Measurements from ENCODE around the gene GFY.

The GFY gene, protein sequence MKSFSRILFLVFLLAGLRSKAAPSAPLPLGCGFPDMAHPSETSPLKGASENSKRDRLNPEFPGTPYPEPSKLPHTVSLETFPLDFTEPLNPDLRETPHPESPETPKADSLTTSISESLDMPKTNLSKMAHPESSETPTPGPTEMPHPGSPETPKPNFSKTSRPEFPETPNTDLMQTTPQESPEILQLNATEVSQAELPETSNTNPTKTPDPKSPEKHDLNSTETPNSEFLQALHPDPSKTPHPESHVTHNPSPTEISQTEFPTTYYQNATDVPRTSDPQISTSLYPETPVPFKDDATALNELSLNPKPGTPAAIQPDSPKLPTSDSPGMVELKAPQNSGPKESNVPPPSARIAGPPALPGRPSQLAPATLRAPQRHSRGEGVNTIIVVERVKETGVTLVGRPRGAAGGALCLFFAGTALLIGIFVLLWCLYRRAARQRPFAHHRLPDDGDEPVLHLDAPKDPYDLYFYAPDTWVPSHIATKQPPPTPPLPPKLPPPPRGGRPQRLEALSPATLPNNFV

DNA sequence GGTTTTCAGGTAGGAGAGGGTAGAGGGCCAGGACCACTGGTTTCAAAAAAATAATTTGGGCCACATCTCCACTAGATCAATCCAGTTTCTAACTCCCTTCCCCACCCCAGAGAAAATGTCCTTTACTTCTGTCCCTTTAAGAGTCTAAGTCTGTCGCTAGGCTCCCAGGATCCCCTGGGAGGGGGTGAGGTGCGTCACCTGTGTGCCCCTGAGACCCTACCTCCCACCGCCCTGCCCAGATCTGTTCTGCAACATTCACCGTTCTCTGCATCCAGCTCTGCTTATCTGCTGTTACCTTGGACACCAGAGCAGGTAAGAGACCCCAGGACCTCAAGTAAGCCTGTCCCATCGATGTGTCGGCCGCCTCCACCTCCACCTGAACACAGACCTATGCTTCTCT is at the start of gene GFY:
GFY (plus strand) TSS at position 211 of the 400 bp plus-strand sequence. CDS start 1,043 bp downstream, outside the sequence.
- H3K27ac ChIP-seq (ENCODE audit: low read depth, low read length): no peak within 1 kb of the TSS
- no peaks in the 10 kb centered on the region for H3K27me3 ChIP-seq (ENCODE audit: low read length)
- H3K9me2 ChIP-seq (replicated peaks; ENCODE audit: insufficient read depth, low read length): no peaks in the 10 kb centered on the region
- H3K9ac ChIP-seq (ENCODE audit: low read length): no peak within 1 kb of the TSS
- H3F3A ChIP-seq (ENCODE audit: insufficient read depth): no peaks in the 10 kb centered on the region
- H3K4me3 ChIP-seq (ENCODE audit: insufficient read depth, low read length, poor library complexity, severe bottlenecking): no peak within 1 kb of the TSS
- no peaks in the 10 kb centered on the region for H4K20me1 ChIP-seq (ENCODE audit: low read depth, low read length)
- H3K9me3 ChIP-seq (ENCODE audit: insufficient read depth, low read length): no peaks in the 10 kb centered on the region
- TF ChIP-seq, protein P1, sequence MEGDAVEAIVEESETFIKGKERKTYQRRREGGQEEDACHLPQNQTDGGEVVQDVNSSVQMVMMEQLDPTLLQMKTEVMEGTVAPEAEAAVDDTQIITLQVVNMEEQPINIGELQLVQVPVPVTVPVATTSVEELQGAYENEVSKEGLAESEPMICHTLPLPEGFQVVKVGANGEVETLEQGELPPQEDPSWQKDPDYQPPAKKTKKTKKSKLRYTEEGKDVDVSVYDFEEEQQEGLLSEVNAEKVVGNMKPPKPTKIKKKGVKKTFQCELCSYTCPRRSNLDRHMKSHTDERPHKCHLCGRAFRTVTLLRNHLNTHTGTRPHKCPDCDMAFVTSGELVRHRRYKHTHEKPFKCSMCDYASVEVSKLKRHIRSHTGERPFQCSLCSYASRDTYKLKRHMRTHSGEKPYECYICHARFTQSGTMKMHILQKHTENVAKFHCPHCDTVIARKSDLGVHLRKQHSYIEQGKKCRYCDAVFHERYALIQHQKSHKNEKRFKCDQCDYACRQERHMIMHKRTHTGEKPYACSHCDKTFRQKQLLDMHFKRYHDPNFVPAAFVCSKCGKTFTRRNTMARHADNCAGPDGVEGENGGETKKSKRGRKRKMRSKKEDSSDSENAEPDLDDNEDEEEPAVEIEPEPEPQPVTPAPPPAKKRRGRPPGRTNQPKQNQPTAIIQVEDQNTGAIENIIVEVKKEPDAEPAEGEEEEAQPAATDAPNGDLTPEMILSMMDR (IDR thresholded peaks at IDR 0.05; ENCODE audit: insufficient read depth, low read length, poor library complexity, severe bottlenecking): no peak
- no peak for TF ChIP-seq EZH2phosphoT487 (conservative IDR thresholded peaks at IDR 0.05; ENCODE audit: low read length)
- H3K79me2 ChIP-seq (ENCODE audit: insufficient read depth, low read length): no peaks in the 10 kb centered on the region
- no peaks in the 10 kb centered on the region for H3K36me3 ChIP-seq (ENCODE audit: low read length)
- no peak within 1 kb of the TSS for H2AFZ ChIP-seq (ENCODE audit: low read depth, low read length, severe bottlenecking)
- no peak within 1 kb of the TSS for H3K4me2 ChIP-seq (ENCODE audit: low read depth, low read length, poor library complexity, severe bottlenecking)

DNA sequence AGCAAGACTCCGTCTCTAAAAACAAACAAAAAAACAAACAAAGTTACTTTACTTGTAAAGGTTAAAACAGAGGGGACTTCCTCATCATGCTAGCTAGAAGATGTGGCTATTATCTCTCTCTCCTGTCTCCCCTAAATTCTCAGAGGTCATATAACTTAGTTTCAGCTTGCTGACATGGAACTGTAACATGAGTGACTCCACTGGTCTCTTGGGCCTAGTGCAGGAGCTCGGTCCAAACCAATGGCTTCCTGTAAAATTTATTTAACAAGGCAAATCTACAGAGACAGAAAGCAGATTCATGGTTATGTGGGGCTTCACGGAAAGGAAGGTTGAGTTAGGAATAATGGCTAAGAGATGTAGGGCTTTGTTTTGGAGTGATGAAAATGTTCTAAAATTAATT is 46.7 kb upstream of the GFY start:
- no peaks in the 10 kb centered on the region for H3K79me2 ChIP-seq (ENCODE audit: insufficient read depth, low read length)
- no peak overlapping the region for H3K9ac ChIP-seq (ENCODE audit: low read length)
- H4K20me1 ChIP-seq (ENCODE audit: low read depth, low read length): no peaks in the 10 kb centered on the region
- H3K4me2 ChIP-seq (ENCODE audit: low read depth, low read length, poor library complexity, severe bottlenecking): no peak overlapping the region
- no peak overlapping the region for H3K27ac ChIP-seq (ENCODE audit: low read depth, low read length)
- no peak overlapping the region for H3K4me3 ChIP-seq (ENCODE audit: insufficient read depth, low read length, poor library complexity, severe bottlenecking)
- H3K9me2 ChIP-seq (replicated peaks; ENCODE audit: insufficient read depth, low read length): no peaks in the 10 kb centered on the region
- TF ChIP-seq EZH2phosphoT487 (conservative IDR thresholded peaks at IDR 0.05; ENCODE audit: low read length): no peak
- TF ChIP-seq, protein P1 (IDR thresholded peaks at IDR 0.05; ENCODE audit: insufficient read depth, low read length, poor library complexity, severe bottlenecking): no peak
- H3K27me3 ChIP-seq (ENCODE audit: low read length): no peaks in the 10 kb centered on the region
- H3K9me3 ChIP-seq (ENCODE audit: insufficient read depth, low read length): no peaks in the 10 kb centered on the region
- H3K36me3 ChIP-seq (ENCODE audit: low read length): no peaks in the 10 kb centered on the region
- no peaks in the 10 kb centered on the region for H3F3A ChIP-seq (ENCODE audit: insufficient read depth)
- no peak overlapping the region for H2AFZ ChIP-seq (ENCODE audit: low read depth, low read length, severe bottlenecking)

DNA sequence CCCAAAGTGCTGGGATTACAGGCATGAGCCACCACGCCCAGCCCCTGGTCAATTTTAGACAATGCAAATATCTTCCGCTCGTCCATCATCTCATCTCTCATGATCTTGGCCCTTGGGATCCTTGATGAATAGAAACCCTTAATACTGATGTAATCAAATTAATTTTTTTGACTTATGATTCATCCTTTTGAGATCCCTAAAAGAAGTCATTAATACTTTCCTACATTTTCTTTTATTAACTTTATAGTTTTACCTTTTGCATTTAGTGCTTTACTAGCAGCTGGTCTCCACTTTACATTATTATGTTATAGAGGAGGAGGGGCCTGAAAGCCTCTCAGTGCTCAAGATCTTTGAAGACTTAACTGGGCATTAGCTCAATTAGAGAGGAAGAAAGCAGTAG is 44.8 kb upstream of the GFY start:
- no peaks in the 10 kb centered on the region for H3K79me2 ChIP-seq (ENCODE audit: insufficient read depth, low read length)
- no peak overlapping the region for H3K9ac ChIP-seq (ENCODE audit: low read length)
- no peaks in the 10 kb centered on the region for H4K20me1 ChIP-seq (ENCODE audit: low read depth, low read length)
- H2AFZ ChIP-seq (ENCODE audit: low read depth, low read length, severe bottlenecking): no peak overlapping the region
- H3K4me2 ChIP-seq (ENCODE audit: low read depth, low read length, poor library complexity, severe bottlenecking): no peak overlapping the region
- H3F3A ChIP-seq (ENCODE audit: insufficient read depth): no peaks in the 10 kb centered on the region
- H3K9me2 ChIP-seq (replicated peaks; ENCODE audit: insufficient read depth, low read length): no peaks in the 10 kb centered on the region
- H3K27me3 ChIP-seq (ENCODE audit: low read length): no peaks in the 10 kb centered on the region
- TF ChIP-seq, protein P1 (IDR thresholded peaks at IDR 0.05; ENCODE audit: insufficient read depth, low read length, poor library complexity, severe bottlenecking): no peak
- no peak for TF ChIP-seq EZH2phosphoT487 (conservative IDR thresholded peaks at IDR 0.05; ENCODE audit: low read length)
- H3K27ac ChIP-seq (ENCODE audit: low read depth, low read length): no peak overlapping the region
- H3K36me3 ChIP-seq (ENCODE audit: low read length): no peaks in the 10 kb centered on the region
- no peaks in the 10 kb centered on the region for H3K9me3 ChIP-seq (ENCODE audit: insufficient read depth, low read length)
- H3K4me3 ChIP-seq (ENCODE audit: insufficient read depth, low read length, poor library complexity, severe bottlenecking): no peak overlapping the region

All from SU-DHL-6 (cell line).